Naive thymus-derived CD4-positive, alpha-beta T cell (primary cell): Measurements from ENCODE around the gene NHS. TPM values are rescaled to one million over a fixed set of nuclear protein-coding genes. Genes with fewer than 3 reads are reported as not detected.

Experiments used
- ATAC-seq: fragments of 150-1000 bp; cut with Tn5 transposase; 2 replicates; pipeline ENCODE4 v1.10.0; 2021; ENCODE audit warnings: mild to moderate bottlenecking, moderate library complexity
- CTCF ChIA-PET: fragments of 350-600 bp; sonication (Branson Sonifier 250); formaldehyde crosslinking; loops from one replicate; lab custom pipeline; 2021; ENCODE audit warnings: antibody characterized with exemption; lab: Charles Lee
- POLR2A ChIA-PET: fragments of 350-600 bp; sonication (Branson Sonifier 250); formaldehyde crosslinking; loops from one replicate; lab custom pipeline; 2021; ENCODE audit warnings: antibody characterized with exemption, inconsistent platforms; lab: Charles Lee
- DNase-seq, 9 donors: peaks; one replicate each; pipeline versions ENCODE4 v3.0.0 to v3.0.0-alpha.2; 2020 to 2022; ENCODE audit warnings: mixed read lengths in 1 of 9
- H3K27ac ChIP-seq: one replicate; pipeline ENCODE4 v1.7.0; 2013; ENCODE audit warnings: mild to moderate bottlenecking, low read depth, low read length, moderate library complexity
- H3K27me3 ChIP-seq, 2 donors: one replicate each; pipeline ENCODE4 v1.7.0; 2013; ENCODE audit warnings: low read length in 2 of 2, mild to moderate bottlenecking in 2 of 2, moderate library complexity in 2 of 2; ENCODE audit not compliant: control insufficient read depth in 2 of 2, insufficient read depth in 2 of 2
- H3K36me3 ChIP-seq, 3 experiments: 1 replicate in 2 of 3; 2 replicates in 1 of 3; pipeline ENCODE4 v1.7.0; 2013; ENCODE audit warnings: low read length in 3 of 3, mild to moderate bottlenecking in 3 of 3, moderate library complexity in 1 of 3; ENCODE audit not compliant: insufficient read depth in 3 of 3, control insufficient read depth in 2 of 3
- H3K4me1 ChIP-seq, 2 donors: one replicate each; pipeline ENCODE4 v1.7.0; 2013; ENCODE audit warnings: low read length in 2 of 2, mild to moderate bottlenecking in 2 of 2, moderate library complexity in 1 of 2; ENCODE audit not compliant: control insufficient read depth in 2 of 2, insufficient read depth in 2 of 2
- H3K4me3 ChIP-seq: 2 replicates; pipeline ENCODE4 v1.7.0; 2013; ENCODE audit warnings: mild to moderate bottlenecking, low read length
- H3K9me3 ChIP-seq, 3 experiments: 1 replicate in 2 of 3; 2 replicates in 1 of 3; pipeline ENCODE4 v1.7.0; 2013; ENCODE audit warnings: low read length in 3 of 3; ENCODE audit not compliant: control insufficient read depth in 2 of 3
- H3K27ac Mint-ChIP-seq, 9 donors: one replicate each; pipeline ENCODE4 v1.8.0; 2020 to 2022; ENCODE audit warnings: mixed read lengths in 9 of 9, mild to moderate bottlenecking in 8 of 9, moderate library complexity in 5 of 9, inconsistent platforms in 2 of 9
- H3K27me3 Mint-ChIP-seq, 5 donors: one replicate each; pipeline ENCODE4 v1.8.0; 2021 to 2022; ENCODE audit warnings: mixed read lengths in 5 of 5, mild to moderate bottlenecking in 1 of 5
- H3K36me3 Mint-ChIP-seq, 5 donors: one replicate each; pipeline ENCODE4 v1.8.0; 2020 to 2022; ENCODE audit warnings: mixed read lengths in 5 of 5, mild to moderate bottlenecking in 3 of 5, inconsistent platforms in 1 of 5
- H3K4me1 Mint-ChIP-seq, 7 donors: one replicate each; pipeline ENCODE4 v1.8.0; 2020 to 2022; ENCODE audit warnings: mixed read lengths in 7 of 7, mild to moderate bottlenecking in 3 of 7, inconsistent platforms in 1 of 7
- H3K4me3 Mint-ChIP-seq, 10 donors: one replicate each; pipeline ENCODE4 v1.8.0; 2020 to 2022; ENCODE audit warnings: mild to moderate bottlenecking in 10 of 10, mixed read lengths in 10 of 10, moderate library complexity in 6 of 10, inconsistent platforms in 2 of 10
- H3K9me3 Mint-ChIP-seq, 11 donors: one replicate each; pipeline ENCODE4 v1.8.0; 2020 to 2022; ENCODE audit warnings: mixed read lengths in 11 of 11, mild to moderate bottlenecking in 4 of 11, inconsistent platforms in 1 of 11, moderate library complexity in 1 of 11
- intact Hi-C, 2 donors: fragments of 100-400 bp; cut with micrococcal nuclease; formaldehyde crosslinking; loops; one replicate each; pipeline ENCODE4 v1.15.1; 2023
- polyA plus RNA-seq, 2 donors: library from polyadenylated mRNA; unstranded; fragments of 300-500 nt; fragmentation: Illumina TruSeq; gene quantifications; one replicate each; pipeline ENCODE4 v1.2.3, GENCODE V29; 2021
- total RNA-seq, 6 experiments: library from RNA in 5 of 6; stranded (reverse) in 5 of 6; gene quantifications; 1 replicate in 5 of 6; 2 replicates in 1 of 6; pipeline ENCODE4 v1.2.3 and lab custom pipeline; 2021 to 2026

NHS gene
- total and polyA plus RNA-seq, 7 experiments from 2014 or later: 0.02 to 2.6 (median 0.32) TPM; not detected in 1

GRCh38 chrX:17643528-17643927 lies 268.5 kb downstream of the NHS start:
- no peaks in the 10 kb centered on the region for H3K27me3 ChIP-seq
- ChIA-PET CTCF (no interaction called here), POLR2A (no interaction called here)
- intact Hi-C loops: no loop called here
- no peak overlapping the region for H3K4me3 Mint-ChIP-seq
- no peaks in the 10 kb centered on the region for H3K27me3 Mint-ChIP-seq
- H3K27ac ChIP-seq: no peak overlapping the region
- no peak overlapping the region for H3K4me3 ChIP-seq
- no peak overlapping the region for H3K27ac Mint-ChIP-seq
- H3K4me1 ChIP-seq: no peaks in the 10 kb centered on the region
- no peak for DNase-seq
- H3K36me3 ChIP-seq: no peaks in the 10 kb centered on the region
- H3K36me3 Mint-ChIP-seq: no peaks in the 10 kb centered on the region
- H3K4me1 Mint-ChIP-seq: peaks cover 0 to 5% (median 0%) of the 10 kb centered on the region in 7 donors
- ATAC-seq: no peak
- H3K9me3 Mint-ChIP-seq: peaks cover 0 to 2% (median 0%) of the 10 kb centered on the region in 11 donors
- H3K9me3 ChIP-seq: no peaks in the 10 kb centered on the region

DNA sequence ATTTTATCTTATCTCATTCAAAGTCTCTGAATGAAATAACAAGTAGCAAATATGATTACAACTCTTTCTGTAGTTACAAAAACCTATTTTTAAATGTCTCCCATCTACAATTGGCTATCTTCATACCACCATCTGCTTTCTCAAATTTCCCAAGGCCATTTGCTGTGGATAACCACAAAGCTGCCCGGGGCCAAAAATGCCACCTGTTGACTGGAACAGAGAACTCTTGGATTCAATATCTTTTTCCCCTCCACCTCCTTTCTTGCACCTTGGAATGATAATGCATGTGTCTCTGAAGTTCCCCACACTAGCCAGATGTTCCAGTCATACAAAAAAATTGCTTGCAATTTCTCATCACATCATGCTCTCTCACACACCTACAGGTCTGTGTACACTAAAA lies 269.0 kb downstream of the NHS start:
- peaks cover 0 to 5% (median 0%) of the 10 kb centered on the region in 7 donors for H3K4me1 Mint-ChIP-seq
- H3K36me3 Mint-ChIP-seq: no peaks in the 10 kb centered on the region
- Histone ChIP-seq H3K27me3 (no peaks in the 10 kb centered on the region), H3K4me3 (no peak overlapping the region), H3K36me3 (no peaks in the 10 kb centered on the region), H3K4me1 (no peaks in the 10 kb centered on the region), H3K9me3 (no peaks in the 10 kb centered on the region), H3K27ac (no peak overlapping the region)
- DNase-seq (no peak), ATAC-seq (no peak)
- H3K9me3 Mint-ChIP-seq: peaks cover 0 to 2% (median 0%) of the 10 kb centered on the region in 11 donors
- ChIA-PET CTCF (no interaction called here), POLR2A (no interaction called here)
- no peak overlapping the region for H3K4me3 Mint-ChIP-seq
- no peak overlapping the region for H3K27ac Mint-ChIP-seq
- intact Hi-C loops: no loop called here
- H3K27me3 Mint-ChIP-seq: no peaks in the 10 kb centered on the region

DNA sequence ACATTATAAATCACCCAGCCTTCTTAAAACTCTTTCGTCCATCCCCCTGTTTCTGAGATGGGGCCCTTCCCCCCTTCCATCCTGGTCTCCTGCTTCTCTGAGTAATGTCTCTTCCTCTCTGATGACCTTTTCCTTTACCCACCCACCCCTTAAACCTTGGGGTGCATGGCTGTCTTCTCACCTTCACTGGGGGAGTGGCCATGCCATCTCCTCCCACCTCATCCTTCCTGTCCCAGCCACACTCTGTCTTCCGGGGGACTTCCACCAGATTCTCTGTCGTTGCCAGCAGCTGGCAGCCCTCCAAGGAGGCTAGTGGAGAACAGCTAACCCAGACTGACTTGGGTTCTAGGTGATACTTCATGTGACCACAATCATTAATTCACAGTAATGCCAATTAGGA lies 279.1 kb downstream of the NHS start:
- ChIA-PET POLR2A (no interaction called here), CTCF (no interaction called here)
- Mint-ChIP-seq H3K36me3 (peaks cover 0 to 4% (median 0%) of the 10 kb centered on the region in 5 donors), H3K27ac (peak overlapping the region in 4 of 9 donors; percentile 19 to 87 (median 69)), H3K4me3 (peak overlapping the region in 8 of 10 donors; percentile 39 to 91 (median 81)), H3K4me1 (peaks cover 8 to 32% (median 29%) of the 10 kb centered on the region in 7 donors), H3K27me3 (no peaks in the 10 kb centered on the region), H3K9me3 (peaks cover 0 to 10% (median 0%) of the 10 kb centered on the region in 11 donors)
- Histone ChIP-seq H3K36me3 (no peaks in the 10 kb centered on the region), H3K9me3 (no peaks in the 10 kb centered on the region), H3K27me3 (no peaks in the 10 kb centered on the region), H3K4me1 (peaks cover 7 to 20% of the 10 kb centered on the region in 2 donors), H3K27ac (no peak overlapping the region), H3K4me3 (no peak overlapping the region)
- intact Hi-C loops: loop anchor here in 1 of 2 donors (2.0 to 5.0 kb wide), 2 partner anchors 21 to 83 kb away; partner anchors contain the start of gene SCML1
- peak in 7 of 9 donors; percentile 10 to 50 (median 15) for DNase-seq
- peak; percentile 80 for ATAC-seq

DNA sequence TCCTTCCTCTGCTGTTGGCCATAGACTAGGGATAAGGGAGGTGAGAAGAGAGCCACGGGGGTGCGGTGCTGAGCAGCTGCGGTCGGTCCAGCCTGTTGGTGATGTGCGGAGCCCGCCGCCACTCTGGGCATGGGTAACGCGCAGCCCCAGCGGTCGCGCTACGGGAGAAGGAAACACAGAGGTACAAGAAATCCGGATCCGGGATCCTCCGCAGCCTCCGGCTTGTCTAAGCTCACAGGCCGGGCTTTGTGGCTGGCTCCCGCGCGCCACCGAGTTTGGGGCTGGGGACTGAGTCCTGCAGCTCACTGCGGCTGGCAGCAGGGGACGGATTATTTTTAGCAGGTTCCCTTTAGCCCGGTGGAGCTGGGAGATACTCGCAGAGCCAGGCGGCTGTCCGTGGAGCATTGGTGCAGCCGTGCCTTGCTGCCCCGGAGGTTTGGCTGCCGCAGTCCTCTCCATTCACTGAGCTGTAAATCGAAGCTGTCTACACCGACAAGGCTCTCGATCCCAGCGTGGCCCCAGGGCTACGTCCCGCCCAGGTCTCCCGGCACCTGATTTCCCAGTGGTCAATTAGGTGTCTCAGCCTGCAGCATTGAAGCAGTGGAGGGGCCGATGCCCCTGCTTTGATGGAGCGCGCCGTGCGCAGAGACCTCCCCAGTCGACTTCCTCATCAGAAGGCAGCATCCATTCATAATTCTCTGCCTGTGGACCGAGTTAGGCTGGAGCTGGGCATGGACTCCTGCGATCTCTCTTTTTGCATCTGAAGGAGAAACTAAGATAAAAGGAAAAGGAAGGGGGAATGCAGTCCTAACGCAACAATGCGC lies 280.4 kb downstream of the NHS start:
- intact Hi-C loops: loop anchor here in 1 of 2 donors (2.0 kb wide), 1 partner anchor 23 kb away; no protein-coding TSS in a partner anchor
- no peak overlapping the region for H3K27ac ChIP-seq
- H3K4me3 ChIP-seq: peak overlapping the region; percentile 30
- no peaks in the 10 kb centered on the region for H3K27me3 ChIP-seq
- peaks cover 7 to 20% of the 10 kb centered on the region in 2 donors for H3K4me1 ChIP-seq
- Mint-ChIP-seq H3K9me3 (peaks cover 0 to 10% (median 0%) of the 10 kb centered on the region in 11 donors), H3K4me3 (peak overlapping the region; percentile 74 to 92 (median 88)), H3K27me3 (no peaks in the 10 kb centered on the region), H3K27ac (peak overlapping the region in 6 of 9 donors; percentile 4 to 89 (median 46)), H3K4me1 (peaks cover 8 to 32% (median 29%) of the 10 kb centered on the region in 7 donors), H3K36me3 (peaks cover 0 to 7% (median 0%) of the 10 kb centered on the region in 5 donors)
- no peaks in the 10 kb centered on the region for H3K36me3 ChIP-seq
- ChIA-PET POLR2A (interaction anchor here (0.6 kb wide), 1 partner anchor 982 kb away, joined by 3 read pairs; no protein-coding TSS in a partner anchor), CTCF (no interaction called here)
- peak in 3 of 9 donors; percentile 4 to 24 (median 8) for DNase-seq
- peak; percentile 40 for ATAC-seq
- no peaks in the 10 kb centered on the region for H3K9me3 ChIP-seq

GRCh38 chrX:17656035-17656418 lies 281.0 kb downstream of the NHS start:
- Mint-ChIP-seq H3K9me3 (peaks cover 0 to 10% (median 0%) of the 10 kb centered on the region in 11 donors), H3K4me1 (peaks cover 8 to 32% (median 29%) of the 10 kb centered on the region in 7 donors), H3K27me3 (no peaks in the 10 kb centered on the region), H3K27ac (peak overlapping the region in 3 of 9 donors; percentile 59 to 89 (median 71)), H3K4me3 (peak overlapping the region; percentile 74 to 92 (median 88)), H3K36me3 (peaks cover 0 to 7% (median 0%) of the 10 kb centered on the region in 5 donors)
- ChIA-PET CTCF (no interaction called here), POLR2A (interaction anchor here (0.6 kb wide), 1 partner anchor 982 kb away, joined by 3 read pairs; no protein-coding TSS in a partner anchor)
- no peaks in the 10 kb centered on the region for H3K36me3 ChIP-seq
- H3K27ac ChIP-seq: no peak overlapping the region
- H3K27me3 ChIP-seq: no peaks in the 10 kb centered on the region
- DNase-seq (peak in 1 of 9 donors; percentile 22), ATAC-seq (peak; percentile 44)
- H3K4me3 ChIP-seq: peak overlapping the region; percentile 30
- no peaks in the 10 kb centered on the region for H3K9me3 ChIP-seq
- intact Hi-C loops: no loop called here
- H3K4me1 ChIP-seq: peaks cover 7 to 20% of the 10 kb centered on the region in 2 donors

DNA sequence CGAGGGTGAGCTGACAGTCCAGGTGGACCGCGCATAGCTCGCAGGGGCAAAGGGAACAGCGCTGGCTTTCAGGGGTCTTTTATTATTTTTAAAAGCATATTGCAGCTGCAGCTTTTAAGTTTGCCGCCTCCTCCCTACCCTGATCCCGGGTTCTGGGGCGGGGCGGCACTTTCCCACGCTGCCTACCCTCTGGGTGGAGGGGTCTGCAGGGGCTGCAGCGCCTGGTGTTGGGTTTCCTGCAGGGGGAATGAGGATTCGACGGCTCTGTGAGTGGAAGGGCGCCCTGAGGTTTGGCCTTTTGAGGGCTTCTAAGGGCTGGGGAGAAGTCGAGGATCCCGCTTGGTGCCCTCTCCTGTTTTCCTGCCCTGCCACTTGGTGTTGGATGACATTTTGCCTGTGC lies 281.6 kb downstream of the NHS start:
- Histone ChIP-seq H3K4me3 (no peak overlapping the region), H3K27me3 (no peaks in the 10 kb centered on the region), H3K4me1 (peaks cover 7 to 17% of the 10 kb centered on the region in 2 donors), H3K36me3 (no peaks in the 10 kb centered on the region), H3K27ac (no peak overlapping the region), H3K9me3 (no peaks in the 10 kb centered on the region)
- H3K27me3 Mint-ChIP-seq: no peaks in the 10 kb centered on the region
- ChIA-PET CTCF (interaction anchor here (1.4 kb wide), 1 partner anchor 11 kb away, joined by 4 read pairs; no protein-coding TSS in a partner anchor), POLR2A (no interaction called here)
- H3K27ac Mint-ChIP-seq: peak overlapping the region in 1 of 9 donors; percentile 62
- peaks cover 0 to 10% (median 0%) of the 10 kb centered on the region in 11 donors for H3K9me3 Mint-ChIP-seq
- intact Hi-C loops: no loop called here
- DNase-seq (no peak), ATAC-seq (no peak)
- H3K36me3 Mint-ChIP-seq: peaks cover 0 to 7% (median 0%) of the 10 kb centered on the region in 5 donors
- H3K4me3 Mint-ChIP-seq: peak overlapping the region in 9 of 10 donors; percentile 25 to 90 (median 64)
- peaks cover 8 to 32% (median 26%) of the 10 kb centered on the region in 7 donors for H3K4me1 Mint-ChIP-seq
